Measurements from ENCODE around the gene LMAN2L. TPM values are rescaled to one million over a fixed set of nuclear protein-coding genes. Genes with fewer than 3 reads are reported as not detected.

The LMAN2L gene
- total RNA-seq, 1 donor from 2014 or later = 33.3 TPM

DNA sequence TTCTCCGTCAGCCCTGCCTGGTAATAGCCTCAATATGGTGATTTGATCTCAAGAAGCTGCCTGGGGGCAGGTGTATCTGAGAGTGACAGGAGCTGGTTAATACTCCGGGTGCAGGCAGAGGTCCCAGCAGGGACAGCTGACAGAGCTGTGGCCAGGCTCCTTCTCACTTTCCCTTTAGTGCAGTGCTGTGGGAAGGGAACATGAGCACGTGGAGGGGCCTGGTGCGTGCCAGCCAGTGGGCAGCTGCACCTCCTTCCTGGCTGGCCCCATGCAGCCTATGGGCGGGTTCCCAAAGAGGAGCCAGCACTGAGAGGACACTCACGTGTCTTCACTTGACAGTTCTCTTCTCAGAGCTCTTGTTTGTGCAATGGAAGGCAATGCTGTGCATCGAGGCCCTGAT is 29.9 kb upstream of the LMAN2L start:
- TF ChIP-seq, protein P1, sequence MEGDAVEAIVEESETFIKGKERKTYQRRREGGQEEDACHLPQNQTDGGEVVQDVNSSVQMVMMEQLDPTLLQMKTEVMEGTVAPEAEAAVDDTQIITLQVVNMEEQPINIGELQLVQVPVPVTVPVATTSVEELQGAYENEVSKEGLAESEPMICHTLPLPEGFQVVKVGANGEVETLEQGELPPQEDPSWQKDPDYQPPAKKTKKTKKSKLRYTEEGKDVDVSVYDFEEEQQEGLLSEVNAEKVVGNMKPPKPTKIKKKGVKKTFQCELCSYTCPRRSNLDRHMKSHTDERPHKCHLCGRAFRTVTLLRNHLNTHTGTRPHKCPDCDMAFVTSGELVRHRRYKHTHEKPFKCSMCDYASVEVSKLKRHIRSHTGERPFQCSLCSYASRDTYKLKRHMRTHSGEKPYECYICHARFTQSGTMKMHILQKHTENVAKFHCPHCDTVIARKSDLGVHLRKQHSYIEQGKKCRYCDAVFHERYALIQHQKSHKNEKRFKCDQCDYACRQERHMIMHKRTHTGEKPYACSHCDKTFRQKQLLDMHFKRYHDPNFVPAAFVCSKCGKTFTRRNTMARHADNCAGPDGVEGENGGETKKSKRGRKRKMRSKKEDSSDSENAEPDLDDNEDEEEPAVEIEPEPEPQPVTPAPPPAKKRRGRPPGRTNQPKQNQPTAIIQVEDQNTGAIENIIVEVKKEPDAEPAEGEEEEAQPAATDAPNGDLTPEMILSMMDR (IDR thresholded peaks at IDR 0.05; ENCODE audit: unreplicated experiment) = no peak

DNA sequence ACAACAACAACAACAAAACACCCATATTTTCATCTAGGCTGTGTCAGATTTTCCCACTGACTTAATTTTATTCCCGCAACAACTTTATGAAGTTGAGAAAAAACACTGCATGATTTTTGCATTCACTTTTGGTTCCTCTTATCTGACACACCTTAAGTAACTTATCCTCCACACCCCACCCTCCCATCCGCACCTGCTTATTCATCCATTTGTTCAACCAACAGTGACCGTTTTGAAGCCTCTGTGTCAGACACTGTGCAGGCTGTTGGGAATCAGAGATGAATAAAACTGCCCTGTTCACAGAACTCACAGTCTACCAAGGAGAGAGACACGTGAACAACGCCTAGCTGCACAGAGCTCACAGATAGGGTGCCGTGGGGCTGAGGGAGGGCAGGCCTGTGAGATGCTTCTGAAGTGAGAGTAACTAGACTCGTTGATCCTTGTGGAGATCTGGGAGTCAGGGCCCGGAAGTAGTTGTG is 28.3 kb upstream of the LMAN2L start:
- Mint-ChIP-seq H3K36me3 (no peaks in the 10 kb centered on the region), H3K4me3 (no peak overlapping the region), H3K27me3 (ENCODE audit: low read depth) (no peaks in the 10 kb centered on the region), H3K4me1 (peaks cover 62% of the 10 kb centered on the region), H3K9me3 (no peaks in the 10 kb centered on the region), H3K27ac (peak overlapping the region; percentile 10)
- TF ChIP-seq, protein P1 (IDR thresholded peaks at IDR 0.05; ENCODE audit: unreplicated experiment) = no peak
- DNase-seq (ENCODE audit: low spot score in 2 of 2, unreplicated experiment in 2 of 2) = no peak

More for the DNA sequence above, 29.9 kb upstream of the LMAN2L start:
- no peaks in the 10 kb centered on the region for H3K27me3 Mint-ChIP-seq (ENCODE audit: low read depth)
- no peaks in the 10 kb centered on the region for H3K36me3 Mint-ChIP-seq
- H3K4me3 Mint-ChIP-seq = peak overlapping the region; percentile 5
- H3K9me3 Mint-ChIP-seq = no peaks in the 10 kb centered on the region
- DNase-seq (ENCODE audit: low spot score in 2 of 2, unreplicated experiment in 2 of 2) = no peak
- peaks cover 50% of the 10 kb centered on the region for H3K4me1 Mint-ChIP-seq
- H3K27ac Mint-ChIP-seq = peak overlapping the region; percentile 82

DNA sequence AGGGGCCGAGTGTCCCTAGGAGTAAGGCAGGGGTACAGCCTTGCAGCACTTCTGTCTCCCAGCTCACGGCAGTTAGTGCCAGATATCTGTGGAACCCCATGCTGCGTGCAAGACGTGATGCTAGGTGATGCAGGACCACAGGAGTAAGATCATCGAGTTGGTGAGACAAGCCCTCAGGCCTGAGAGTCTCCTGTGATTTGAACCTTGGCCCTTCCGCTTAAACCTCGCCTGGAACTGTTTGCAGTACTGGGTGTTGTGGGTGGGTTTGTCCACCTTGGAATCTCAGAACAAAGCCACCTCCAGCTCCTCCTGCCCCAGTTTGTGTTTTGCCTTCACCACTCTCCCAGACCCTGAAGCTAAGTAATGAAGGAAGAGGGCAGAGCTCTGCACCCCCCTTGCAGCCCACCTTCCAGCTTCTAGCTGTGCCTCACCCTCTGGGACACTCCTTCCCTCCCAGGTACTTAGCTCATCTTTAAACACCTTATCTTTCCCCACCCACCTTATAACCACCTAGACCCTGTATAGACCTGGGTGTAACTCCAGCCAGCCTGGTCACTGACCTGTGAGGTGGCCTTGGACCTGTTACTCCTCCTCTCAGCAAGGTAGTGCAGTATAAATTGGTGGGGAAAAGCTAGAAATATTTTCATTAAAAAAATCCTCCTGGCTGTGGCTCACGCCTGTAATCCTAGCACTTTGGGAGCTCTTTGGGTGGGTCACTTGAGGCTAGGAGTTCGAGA is 27.4 kb upstream of the LMAN2L start:
- Mint-ChIP-seq H3K4me3 (no peak overlapping the region), H3K36me3 (no peaks in the 10 kb centered on the region), H3K9me3 (no peaks in the 10 kb centered on the region), H3K27me3 (ENCODE audit: low read depth) (no peaks in the 10 kb centered on the region), H3K4me1 (peaks cover 64% of the 10 kb centered on the region), H3K27ac (no peak overlapping the region)
- no peak for DNase-seq (ENCODE audit: low spot score in 2 of 2, unreplicated experiment in 2 of 2)
- TF ChIP-seq, protein P1 (IDR thresholded peaks at IDR 0.05; ENCODE audit: unreplicated experiment) = no peak

DNA sequence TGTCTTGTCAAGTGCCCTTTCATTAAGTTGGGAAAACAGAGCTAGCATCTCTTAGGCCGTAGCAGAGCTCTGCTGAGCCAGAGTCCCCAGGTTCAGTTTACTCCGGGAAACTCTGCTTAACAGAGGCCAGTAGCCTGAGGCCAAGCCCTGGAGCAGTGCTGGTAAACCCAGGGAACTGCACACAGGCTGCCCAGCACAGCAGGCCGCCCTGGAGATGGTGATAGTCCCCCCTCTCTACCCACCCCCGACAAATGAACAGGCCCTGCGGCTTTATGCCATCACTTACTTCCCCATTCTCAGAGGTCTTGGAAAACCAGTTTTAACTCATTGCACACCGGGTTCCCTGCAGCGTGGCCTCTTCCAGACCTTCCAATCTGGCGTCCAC is 24.4 kb upstream of the LMAN2L start:
- Mint-ChIP-seq H3K9me3 (no peaks in the 10 kb centered on the region), H3K27ac (peak overlapping the region; percentile 93), H3K27me3 (ENCODE audit: low read depth) (no peaks in the 10 kb centered on the region), H3K36me3 (no peaks in the 10 kb centered on the region), H3K4me1 (peaks cover 60% of the 10 kb centered on the region), H3K4me3 (peak overlapping the region; percentile 87)
- TF ChIP-seq, protein P1 (IDR thresholded peaks at IDR 0.05; ENCODE audit: unreplicated experiment) = no peak
- peak in 1 of 2 experiments; percentile 42 for DNase-seq (ENCODE audit: low spot score in 2 of 2, unreplicated experiment in 2 of 2)

DNA sequence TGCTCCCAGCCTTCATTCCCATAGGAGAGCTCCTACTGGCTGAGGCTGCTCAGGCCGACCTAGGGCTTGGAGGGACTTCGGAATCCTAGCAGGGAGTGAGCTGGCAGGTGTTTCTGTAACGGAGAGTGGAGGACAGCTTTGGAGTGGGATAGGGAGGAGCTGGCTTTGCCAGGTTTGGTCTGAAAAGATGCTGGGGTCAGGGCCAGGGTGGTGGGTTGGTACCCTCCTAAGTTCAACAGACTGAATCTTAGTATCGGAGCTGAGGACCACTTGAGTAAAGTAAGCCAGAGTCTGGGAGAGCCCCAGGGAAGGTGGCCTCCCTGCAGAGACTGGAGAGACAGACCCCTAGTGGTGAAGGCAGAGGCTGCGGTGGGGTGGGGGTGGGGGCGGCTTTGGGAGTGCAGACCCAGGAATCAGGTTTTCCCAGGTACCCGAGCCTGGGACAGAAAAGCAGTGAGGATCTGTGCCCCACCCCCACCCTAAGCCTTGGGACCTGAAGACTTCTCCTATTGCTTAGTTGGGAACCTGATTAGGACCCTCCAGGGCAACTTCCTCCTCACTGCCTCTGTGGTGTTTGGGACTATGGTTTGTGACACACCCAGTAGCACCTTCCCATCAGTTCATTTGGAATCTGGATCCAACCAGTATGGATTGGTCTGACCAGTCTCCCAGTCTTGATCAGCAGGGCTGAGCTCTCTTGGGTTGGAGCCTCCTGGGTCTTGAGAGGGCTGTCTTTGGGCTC is 23.8 kb upstream of the LMAN2L start:
- DNase-seq (ENCODE audit: low spot score in 2 of 2, unreplicated experiment in 2 of 2) = peak in 1 of 2 experiments; percentile 42
- TF ChIP-seq, protein P1 (IDR thresholded peaks at IDR 0.05; ENCODE audit: unreplicated experiment) = peak; percentile 62
- H3K4me3 Mint-ChIP-seq = peak overlapping the region; percentile 87
- H3K9me3 Mint-ChIP-seq = no peaks in the 10 kb centered on the region
- no peaks in the 10 kb centered on the region for H3K36me3 Mint-ChIP-seq
- H3K27ac Mint-ChIP-seq = peak overlapping the region; percentile 93
- H3K27me3 Mint-ChIP-seq (ENCODE audit: low read depth) = no peaks in the 10 kb centered on the region
- peaks cover 60% of the 10 kb centered on the region for H3K4me1 Mint-ChIP-seq

Measured in mesothelial cell of epicardium (in vitro differentiated cells).